ENCODE measurements around the gene ITPR1. TPM values are rescaled to one million over a fixed set of nuclear protein-coding genes. Genes with fewer than 3 reads are reported as not detected.

The ITPR1 gene
- total RNA-seq, 4 donors from 2014 or later, result 56.1 to 71.2 (median 61.9) TPM

DNA sequence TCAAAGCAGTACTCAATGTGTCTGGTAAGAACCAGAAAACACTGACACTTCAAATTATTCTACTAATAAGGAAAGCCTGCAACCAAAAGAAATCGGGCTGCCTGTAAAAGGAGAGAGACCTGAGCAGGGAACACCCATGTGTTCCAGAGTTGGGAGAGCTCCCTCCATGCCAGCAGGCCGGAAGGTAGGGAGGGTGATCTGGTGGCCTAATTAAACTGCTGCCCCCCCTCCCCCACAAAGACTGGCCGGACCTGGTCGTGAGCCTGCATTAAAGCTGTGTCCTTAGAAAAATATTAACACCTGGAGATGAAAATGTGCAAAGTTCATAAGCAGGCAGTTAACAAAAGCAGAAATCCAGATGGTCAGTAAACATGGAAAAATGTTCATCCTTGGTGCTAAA lies 315.5 kb downstream of the ITPR1 start:
- Histone ChIP-seq H3K27me3 (no peaks in the 10 kb centered on the region), H3K4me1 (peaks cover 0 to 31% (median 5%) of the 10 kb centered on the region in 4 donors), H3K36me3 (peaks cover 0 to 39% (median 0%) of the 10 kb centered on the region in 3 donors), H3K4me3 (no peak overlapping the region), H3K9me3 (no peaks in the 10 kb centered on the region), H3K27ac (peak overlapping the region in 3 of 4 donors; percentile 29 to 71 (median 58))
- TF ChIP-seq POLR2A (IDR thresholded peaks at IDR 0.05), result no peak
- TF ChIP-seq EP300 (IDR thresholded peaks at IDR 0.05), result no peak
- TF ChIP-seq, protein P1, sequence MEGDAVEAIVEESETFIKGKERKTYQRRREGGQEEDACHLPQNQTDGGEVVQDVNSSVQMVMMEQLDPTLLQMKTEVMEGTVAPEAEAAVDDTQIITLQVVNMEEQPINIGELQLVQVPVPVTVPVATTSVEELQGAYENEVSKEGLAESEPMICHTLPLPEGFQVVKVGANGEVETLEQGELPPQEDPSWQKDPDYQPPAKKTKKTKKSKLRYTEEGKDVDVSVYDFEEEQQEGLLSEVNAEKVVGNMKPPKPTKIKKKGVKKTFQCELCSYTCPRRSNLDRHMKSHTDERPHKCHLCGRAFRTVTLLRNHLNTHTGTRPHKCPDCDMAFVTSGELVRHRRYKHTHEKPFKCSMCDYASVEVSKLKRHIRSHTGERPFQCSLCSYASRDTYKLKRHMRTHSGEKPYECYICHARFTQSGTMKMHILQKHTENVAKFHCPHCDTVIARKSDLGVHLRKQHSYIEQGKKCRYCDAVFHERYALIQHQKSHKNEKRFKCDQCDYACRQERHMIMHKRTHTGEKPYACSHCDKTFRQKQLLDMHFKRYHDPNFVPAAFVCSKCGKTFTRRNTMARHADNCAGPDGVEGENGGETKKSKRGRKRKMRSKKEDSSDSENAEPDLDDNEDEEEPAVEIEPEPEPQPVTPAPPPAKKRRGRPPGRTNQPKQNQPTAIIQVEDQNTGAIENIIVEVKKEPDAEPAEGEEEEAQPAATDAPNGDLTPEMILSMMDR (IDR thresholded peaks at IDR 0.05), result no peak
- WGBS, 2 donors, result 77 to 89% methylated on average over 4 of the region's 4 CpGs
- DNase-seq (ENCODE audit: low spot score in 2 of 2), result no peak

DNA sequence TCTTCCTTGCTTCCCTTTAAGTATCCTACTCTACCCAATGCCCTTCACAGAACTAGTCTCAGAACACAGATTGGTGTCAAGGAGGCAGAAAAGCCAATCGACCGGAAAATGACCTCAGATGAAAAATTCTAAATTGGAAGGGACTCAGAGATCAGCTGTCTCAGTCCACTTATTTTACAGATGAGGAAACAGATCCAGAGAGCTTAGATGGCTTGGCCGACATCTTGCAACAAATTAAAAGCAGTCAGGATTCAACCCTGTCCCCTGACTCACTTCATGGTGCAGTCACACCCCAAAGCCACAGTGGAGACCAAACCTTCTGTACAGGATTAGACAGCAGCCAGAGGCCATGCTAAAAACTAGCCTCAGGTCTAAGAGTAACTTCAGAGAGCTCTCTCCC lies 316.8 kb downstream of the ITPR1 start:
- Histone ChIP-seq H3K4me1 (peaks cover 0 to 31% (median 5%) of the 10 kb centered on the region in 4 donors), H3K27ac (peak overlapping the region in 3 of 4 donors; percentile 29 to 71 (median 58)), H3K36me3 (peaks cover 0 to 39% (median 0%) of the 10 kb centered on the region in 3 donors), H3K27me3 (no peaks in the 10 kb centered on the region), H3K9me3 (no peaks in the 10 kb centered on the region), H3K4me3 (no peak overlapping the region)
- TF ChIP-seq POLR2A (IDR thresholded peaks at IDR 0.05), result no peak
- no peak for TF ChIP-seq EP300 (IDR thresholded peaks at IDR 0.05)
- TF ChIP-seq, protein P1 (IDR thresholded peaks at IDR 0.05), result no peak
- 56 to 60% methylated on average over 3 of the region's 3 CpGs for WGBS, 2 donors
- no peak for DNase-seq (ENCODE audit: low spot score in 2 of 2)

DNA sequence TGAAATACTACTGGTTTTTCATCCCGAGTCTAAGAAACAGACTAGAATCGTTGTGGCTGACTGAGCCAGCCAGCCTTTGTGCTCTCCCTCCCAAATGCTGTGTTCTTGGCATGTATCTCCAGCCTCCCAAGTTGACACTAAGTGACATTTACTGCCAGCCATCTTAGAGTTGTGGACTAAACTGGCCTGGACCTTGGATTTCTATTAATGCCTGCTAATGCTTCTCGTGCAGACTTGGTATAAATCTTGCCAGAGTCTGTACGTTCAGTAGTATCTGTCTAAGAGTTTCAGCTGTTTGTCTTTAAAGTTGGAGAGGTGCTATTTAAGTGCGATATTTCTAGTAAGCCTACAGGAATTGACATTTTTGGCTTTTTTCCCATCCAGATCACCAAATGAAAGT lies 319.4 kb downstream of the ITPR1 start:
- Histone ChIP-seq H3K27ac (peak overlapping the region in 2 of 4 donors; percentile 69 to 72), H3K4me3 (no peak overlapping the region), H3K9me3 (no peaks in the 10 kb centered on the region), H3K36me3 (peaks cover 0 to 45% (median 0%) of the 10 kb centered on the region in 3 donors), H3K27me3 (no peaks in the 10 kb centered on the region), H3K4me1 (peaks cover 0 to 31% (median 5%) of the 10 kb centered on the region in 4 donors)
- DNase-seq (ENCODE audit: low spot score in 2 of 2), result no peak
- TF ChIP-seq, protein P1 (IDR thresholded peaks at IDR 0.05), result no peak
- TF ChIP-seq POLR2A (IDR thresholded peaks at IDR 0.05), result no peak
- peak in 1 of 2 donors; percentile 25 for TF ChIP-seq EP300 (IDR thresholded peaks at IDR 0.05)
- 45 to 49% methylated on average over 5 of the region's 5 CpGs for WGBS, 2 donors

DNA sequence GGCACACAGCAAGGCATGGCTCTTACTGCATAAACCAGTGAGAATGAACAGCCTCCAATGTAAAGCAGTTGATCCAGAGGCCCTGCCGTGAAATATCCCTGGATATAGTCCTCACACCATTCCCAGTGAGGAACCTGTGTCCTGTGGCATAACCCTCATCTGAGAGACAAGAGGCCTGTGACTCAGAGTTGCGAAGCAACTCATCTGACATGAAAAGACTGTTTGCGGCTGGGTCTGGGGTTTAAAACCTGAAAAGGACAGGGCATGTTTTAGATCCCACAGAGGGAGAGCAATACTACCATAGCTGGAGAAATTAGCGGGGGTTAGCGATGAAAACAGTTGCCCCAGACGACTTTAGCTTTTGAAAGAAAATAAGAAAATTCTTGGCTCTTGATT lies 320.8 kb downstream of the ITPR1 start:
- peaks cover 0 to 58% (median 0%) of the 10 kb centered on the region in 3 donors for H3K36me3 ChIP-seq
- 82 to 84% methylated on average over 6 of the region's 6 CpGs for WGBS, 2 donors
- H3K4me1 ChIP-seq, result peaks cover 0 to 27% (median 5%) of the 10 kb centered on the region in 4 donors
- no peaks in the 10 kb centered on the region for H3K9me3 ChIP-seq
- TF ChIP-seq EP300 (IDR thresholded peaks at IDR 0.05) (no peak), POLR2A (IDR thresholded peaks at IDR 0.05) (no peak)
- TF ChIP-seq, protein P1 (IDR thresholded peaks at IDR 0.05), result no peak
- DNase-seq (ENCODE audit: low spot score in 2 of 2), result no peak
- H3K27me3 ChIP-seq, result no peaks in the 10 kb centered on the region
- peak overlapping the region in 2 of 4 donors; percentile 69 to 72 for H3K27ac ChIP-seq
- H3K4me3 ChIP-seq, result no peak overlapping the region

DNA sequence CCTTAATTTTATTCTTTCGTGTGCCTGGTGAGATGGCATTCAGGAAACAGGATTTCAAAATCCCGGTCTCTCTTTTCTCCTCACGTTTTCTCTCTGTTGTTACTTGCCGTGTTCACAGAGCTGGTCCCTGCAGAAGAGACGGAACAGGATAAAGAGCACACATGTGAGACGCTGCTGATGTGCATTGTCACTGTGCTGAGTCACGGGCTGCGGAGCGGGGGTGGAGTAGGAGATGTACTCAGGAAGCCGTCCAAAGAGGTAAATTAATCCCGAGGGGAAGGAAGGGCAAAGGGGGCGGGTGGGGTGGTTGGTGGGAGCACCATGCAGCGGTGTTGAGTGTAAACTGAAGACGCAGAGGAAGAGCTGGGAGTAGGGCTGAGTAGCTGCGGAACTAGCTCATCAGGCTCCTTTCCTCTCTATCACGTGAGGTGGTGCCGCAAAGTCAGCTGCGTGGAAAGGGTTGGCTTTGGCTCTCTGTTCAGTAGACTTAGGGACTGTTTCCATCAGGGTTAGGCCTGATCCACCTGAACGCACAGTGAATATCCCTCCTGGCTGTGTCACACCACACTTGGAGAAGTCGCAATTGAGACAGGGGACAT lies 321.3 kb downstream of the ITPR1 start:
- Histone ChIP-seq H3K27me3 (no peaks in the 10 kb centered on the region), H3K4me3 (no peak overlapping the region), H3K36me3 (peaks cover 0 to 63% (median 0%) of the 10 kb centered on the region in 3 donors), H3K27ac (peak overlapping the region in 2 of 4 donors; percentile 69 to 72), H3K9me3 (no peaks in the 10 kb centered on the region), H3K4me1 (peaks cover 0 to 23% (median 5%) of the 10 kb centered on the region in 4 donors)
- TF ChIP-seq, protein P1 (IDR thresholded peaks at IDR 0.05), result no peak
- TF ChIP-seq EP300 (IDR thresholded peaks at IDR 0.05), result peak in 1 of 2 donors; percentile 56
- WGBS, 2 donors, result 67 to 74% methylated on average over 20 of the region's 20 CpGs
- peak in 1 of 2 donors; percentile 34 for DNase-seq (ENCODE audit: low spot score in 2 of 2)
